Measurements from ENCODE around the gene IFNB1. TPM values are rescaled to one million over a fixed set of nuclear protein-coding genes. Genes with fewer than 3 reads are reported as not detected.

The IFNB1 gene
- total RNA-seq, 4 donors from 2014 or later, result not detected

DNA sequence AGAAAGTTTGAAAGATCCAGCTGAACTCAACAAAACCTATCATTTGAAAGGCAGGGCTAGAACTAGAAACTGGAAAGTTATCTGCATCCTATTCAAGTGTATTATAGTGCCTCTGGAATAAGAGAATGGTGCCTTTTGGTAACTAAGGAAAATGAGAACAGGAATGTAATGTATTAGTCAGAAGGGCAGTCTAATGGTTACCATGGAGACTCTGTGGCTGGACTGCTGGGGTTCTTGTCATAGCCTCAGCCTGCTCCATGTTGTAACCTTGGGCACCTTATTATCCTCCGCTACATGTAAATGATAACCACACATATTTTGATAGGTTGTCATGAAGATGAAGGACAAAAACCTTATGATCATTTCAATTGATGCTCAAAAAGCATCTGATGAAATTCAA lies 24.6 kb upstream of the IFNB1 start:
- TF ChIP-seq, protein P1, sequence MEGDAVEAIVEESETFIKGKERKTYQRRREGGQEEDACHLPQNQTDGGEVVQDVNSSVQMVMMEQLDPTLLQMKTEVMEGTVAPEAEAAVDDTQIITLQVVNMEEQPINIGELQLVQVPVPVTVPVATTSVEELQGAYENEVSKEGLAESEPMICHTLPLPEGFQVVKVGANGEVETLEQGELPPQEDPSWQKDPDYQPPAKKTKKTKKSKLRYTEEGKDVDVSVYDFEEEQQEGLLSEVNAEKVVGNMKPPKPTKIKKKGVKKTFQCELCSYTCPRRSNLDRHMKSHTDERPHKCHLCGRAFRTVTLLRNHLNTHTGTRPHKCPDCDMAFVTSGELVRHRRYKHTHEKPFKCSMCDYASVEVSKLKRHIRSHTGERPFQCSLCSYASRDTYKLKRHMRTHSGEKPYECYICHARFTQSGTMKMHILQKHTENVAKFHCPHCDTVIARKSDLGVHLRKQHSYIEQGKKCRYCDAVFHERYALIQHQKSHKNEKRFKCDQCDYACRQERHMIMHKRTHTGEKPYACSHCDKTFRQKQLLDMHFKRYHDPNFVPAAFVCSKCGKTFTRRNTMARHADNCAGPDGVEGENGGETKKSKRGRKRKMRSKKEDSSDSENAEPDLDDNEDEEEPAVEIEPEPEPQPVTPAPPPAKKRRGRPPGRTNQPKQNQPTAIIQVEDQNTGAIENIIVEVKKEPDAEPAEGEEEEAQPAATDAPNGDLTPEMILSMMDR (IDR thresholded peaks at IDR 0.05; ENCODE audit: low read depth), result no peak

- TF ChIP-seq, protein P1 (IDR thresholded peaks at IDR 0.05; ENCODE audit: low read depth), result no peak
These were observed 20.1 kb upstream of the IFNB1 start for GRCh38 chr9:21097817-21098216.

- TF ChIP-seq, protein P1 (IDR thresholded peaks at IDR 0.05; ENCODE audit: low read depth), result no peak
These were observed 19.1 kb upstream of the IFNB1 start for GRCh38 chr9:21096901-21097255.

- TF ChIP-seq, protein P1 (IDR thresholded peaks at IDR 0.05; ENCODE audit: low read depth), result no peak
These were observed 18.6 kb upstream of the IFNB1 start for GRCh38 chr9:21096172-21096900.

GRCh38 chr9:21095561-21095960 lies 17.8 kb upstream of the IFNB1 start:
- TF ChIP-seq, protein P1 (IDR thresholded peaks at IDR 0.05; ENCODE audit: low read depth), result no peak

GRCh38 chr9:21086538-21086937 lies 8.8 kb upstream of the IFNB1 start:
- TF ChIP-seq, protein P1 (IDR thresholded peaks at IDR 0.05; ENCODE audit: low read depth), result no peak

GRCh38 chr9:21085005-21085404 lies 7.3 kb upstream of the IFNB1 start:
- TF ChIP-seq, protein P1 (IDR thresholded peaks at IDR 0.05; ENCODE audit: low read depth), result no peak

Measured in subcutaneous adipose tissue (tissue), 4 donors.